ENCODE data around the gene RCCD1.
A peak's percentile ranks its signal among the peaks of the same experiment; 100 is the strongest.

Gene RCCD1

GRCh38 chr15:90954712-90955623, at the start of gene RCCD1 (continued):
- TF ChIP-seq ZNF692 (tag by site-specific recombination; IDR thresholded peaks at IDR 0.05) (peak; percentile 88; the same call in 1 of the 2 replicates), MEIS1 (CRISPR knock-in tag; IDR thresholded peaks at IDR 0.05; ENCODE audit: borderline replicate concordance) (no peak), ZNF747 (tag by site-specific recombination; IDR thresholded peaks at IDR 0.05) (no peak), PRDM10 (tag by site-specific recombination; IDR thresholded peaks at IDR 0.05) (peak; percentile 67), ZFP37 (tag by site-specific recombination; IDR thresholded peaks at IDR 0.05) (peak; percentile 94), BCL11A (tag by site-specific recombination; IDR thresholded peaks at IDR 0.05; ENCODE audit: low read depth) (0 out of 2 replicates have a peak, but pooled peaks have one; percentile 9), ZNF274 (IDR thresholded peaks at IDR 0.05; ENCODE audit: low read length) (no peak), ZNF274 (tag by site-specific recombination; IDR thresholded peaks at IDR 0.05; ENCODE audit: borderline replicate concordance) (no peak), ZNF114 (tag by site-specific recombination; IDR thresholded peaks at IDR 0.05) (no peak), ZNF335 (tag by site-specific recombination; conservative IDR thresholded peaks at IDR 0.05) (peak; percentile 89), OSR2 (tag by site-specific recombination; IDR thresholded peaks at IDR 0.05) (no peak), ZBTB20 (tag by site-specific recombination; IDR thresholded peaks at IDR 0.05) (peak; percentile 97), ZNF121 (tag by site-specific recombination; IDR thresholded peaks at IDR 0.05) (peak; percentile 94), ZNF302 (tag by site-specific recombination; IDR thresholded peaks at IDR 0.05; ENCODE audit: low read depth) (no peak), ZNF837 (tag by site-specific recombination; IDR thresholded peaks at IDR 0.05) (0 out of 2 replicates have a peak, but pooled peaks have one; percentile 51), ZNF843 (tag by site-specific recombination; IDR thresholded peaks at IDR 0.05) (peak; percentile 54), ZNF624 (tag by site-specific recombination; IDR thresholded peaks at IDR 0.05) (no peak), ZBTB21 (tag by site-specific recombination; IDR thresholded peaks at IDR 0.05) (peak; percentile 53), ZNF623 (tag by site-specific recombination; IDR thresholded peaks at IDR 0.05) (no peak), ZFHX2 (tag by site-specific recombination; conservative IDR thresholded peaks at IDR 0.05) (peak; percentile 93), ATF2 (tag by site-specific recombination; IDR thresholded peaks at IDR 0.05; ENCODE audit: low read depth) (peak; percentile 80), HOXA7 (CRISPR knock-in tag; IDR thresholded peaks at IDR 0.05; ENCODE audit: borderline replicate concordance) (no peak), ZNF558 (tag by site-specific recombination; IDR thresholded peaks at IDR 0.05) (no peak), ZNF202 (tag by site-specific recombination; IDR thresholded peaks at IDR 0.05; ENCODE audit: borderline replicate concordance) (no peak), ZBTB17 (tag by site-specific recombination; IDR thresholded peaks at IDR 0.05) (peak; percentile 39), SETDB1 (IDR thresholded peaks at IDR 0.05; ENCODE audit: insufficient read length, low read length) (no peak), ZNF423 (tag by site-specific recombination; IDR thresholded peaks at IDR 0.05) (no peak; the same call in 1 of the 2 replicates), YY1 (tag by site-specific recombination; IDR thresholded peaks at IDR 0.05) (peak; percentile 64; the same call in 1 of the 2 replicates), ZNF792 (tag by site-specific recombination; IDR thresholded peaks at IDR 0.05) (0 out of 2 replicates have a peak, but pooled peaks have one; percentile 77), ZNF26 (tag by site-specific recombination; IDR thresholded peaks at IDR 0.05) (no peak), ZNF398 (tag by site-specific recombination; IDR thresholded peaks at IDR 0.05) (no peak)

Measured in HEK293 (cell line).